ENCODE measurements around the gene SH2B2.

DNA sequence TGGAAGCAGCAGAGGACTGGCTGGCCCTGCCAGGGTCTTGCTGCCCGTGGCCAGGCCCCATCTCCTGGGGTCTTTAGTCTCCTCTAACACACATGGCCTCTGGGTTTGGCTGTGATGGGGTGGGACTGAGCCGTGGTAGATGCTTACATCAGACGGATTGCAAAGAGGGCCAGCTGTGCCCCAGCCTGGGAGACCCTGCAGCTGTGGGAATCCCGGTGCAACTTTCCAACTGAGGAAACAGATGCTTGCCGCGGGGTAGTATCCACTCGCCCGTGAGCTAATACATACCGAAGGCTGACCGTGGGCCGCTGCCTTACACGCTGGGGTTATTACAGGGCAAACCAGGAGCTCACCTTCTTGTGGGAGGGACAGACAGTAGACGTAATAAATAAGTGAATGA is 24.1 kb upstream of the SH2B2 start:
- TF ChIP-seq, protein P1, sequence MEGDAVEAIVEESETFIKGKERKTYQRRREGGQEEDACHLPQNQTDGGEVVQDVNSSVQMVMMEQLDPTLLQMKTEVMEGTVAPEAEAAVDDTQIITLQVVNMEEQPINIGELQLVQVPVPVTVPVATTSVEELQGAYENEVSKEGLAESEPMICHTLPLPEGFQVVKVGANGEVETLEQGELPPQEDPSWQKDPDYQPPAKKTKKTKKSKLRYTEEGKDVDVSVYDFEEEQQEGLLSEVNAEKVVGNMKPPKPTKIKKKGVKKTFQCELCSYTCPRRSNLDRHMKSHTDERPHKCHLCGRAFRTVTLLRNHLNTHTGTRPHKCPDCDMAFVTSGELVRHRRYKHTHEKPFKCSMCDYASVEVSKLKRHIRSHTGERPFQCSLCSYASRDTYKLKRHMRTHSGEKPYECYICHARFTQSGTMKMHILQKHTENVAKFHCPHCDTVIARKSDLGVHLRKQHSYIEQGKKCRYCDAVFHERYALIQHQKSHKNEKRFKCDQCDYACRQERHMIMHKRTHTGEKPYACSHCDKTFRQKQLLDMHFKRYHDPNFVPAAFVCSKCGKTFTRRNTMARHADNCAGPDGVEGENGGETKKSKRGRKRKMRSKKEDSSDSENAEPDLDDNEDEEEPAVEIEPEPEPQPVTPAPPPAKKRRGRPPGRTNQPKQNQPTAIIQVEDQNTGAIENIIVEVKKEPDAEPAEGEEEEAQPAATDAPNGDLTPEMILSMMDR (IDR thresholded peaks at IDR 0.05), result no peak
- no peak for TF ChIP-seq POLR2A (IDR thresholded peaks at IDR 0.05)

All from lower leg skin (tissue), 3 donors.